GM19395 (cell line): ENCODE data around the gene RBM42.
A peak's percentile ranks its signal among the peaks of the same experiment; 100 is the strongest.
"Not testable (repeated sequence)": the region's sequence is repeated elsewhere in the genome, so short reads cannot be mapped to it uniquely, and the experiment has no call there.

Experiments used
- ATAC-seq: cut with Tn5 transposase; IDR thresholded peaks from one replicate; pipeline ENCODE4 v1.9.1; 2021; ENCODE audit warnings: mild to moderate bottlenecking, moderate library complexity; ENCODE audit not compliant: unreplicated experiment

RBM42 gene, protein sequence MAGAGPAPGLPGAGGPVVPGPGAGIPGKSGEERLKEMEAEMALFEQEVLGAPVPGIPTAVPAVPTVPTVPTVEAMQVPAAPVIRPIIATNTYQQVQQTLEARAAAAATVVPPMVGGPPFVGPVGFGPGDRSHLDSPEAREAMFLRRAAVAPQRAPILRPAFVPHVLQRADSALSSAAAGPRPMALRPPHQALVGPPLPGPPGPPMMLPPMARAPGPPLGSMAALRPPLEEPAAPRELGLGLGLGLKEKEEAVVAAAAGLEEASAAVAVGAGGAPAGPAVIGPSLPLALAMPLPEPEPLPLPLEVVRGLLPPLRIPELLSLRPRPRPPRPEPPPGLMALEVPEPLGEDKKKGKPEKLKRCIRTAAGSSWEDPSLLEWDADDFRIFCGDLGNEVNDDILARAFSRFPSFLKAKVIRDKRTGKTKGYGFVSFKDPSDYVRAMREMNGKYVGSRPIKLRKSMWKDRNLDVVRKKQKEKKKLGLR

DNA sequence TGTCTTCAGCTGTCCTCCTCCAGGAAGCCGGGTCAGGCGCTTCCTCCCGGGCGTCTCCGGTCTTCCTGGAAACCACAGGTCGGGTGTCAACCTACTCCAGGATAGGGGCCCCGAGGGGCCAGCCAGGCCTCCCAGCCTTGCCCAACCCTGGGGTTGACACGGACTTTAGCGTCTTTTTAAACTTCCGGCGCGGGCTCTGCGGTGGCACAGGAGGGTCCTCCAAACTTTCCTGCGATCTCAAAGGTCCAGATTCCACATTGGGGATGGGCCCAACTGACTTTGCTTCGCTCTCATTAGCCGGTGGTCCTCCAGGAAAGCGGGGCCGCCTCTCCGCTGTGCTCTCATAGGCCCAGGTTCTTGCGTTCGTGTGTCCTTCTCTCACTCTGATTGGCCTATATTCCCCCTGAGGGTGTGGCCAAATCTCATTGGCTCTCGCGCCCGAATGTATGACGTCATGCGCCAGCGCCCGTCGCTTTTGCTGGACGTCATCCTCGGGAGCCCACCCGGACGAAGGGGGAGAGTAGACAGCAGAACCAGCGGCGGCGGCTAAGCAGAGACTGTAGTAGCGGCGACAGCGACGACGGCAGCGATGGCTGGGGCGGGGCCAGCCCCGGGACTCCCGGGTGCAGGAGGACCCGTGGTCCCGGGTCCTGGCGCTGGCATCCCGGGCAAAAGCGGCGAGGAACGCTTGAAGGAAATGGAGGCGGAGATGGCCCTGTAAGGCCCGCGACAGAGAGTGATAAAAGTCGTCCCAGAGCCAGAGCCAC lies at the start of gene RBM42:
TSS of gene RBM42 (plus strand) at position 472 of the 767 bp plus-strand sequence. CDS start at position 590, 118 bp downstream.
- peak; percentile 93 for ATAC-seq

DNA sequence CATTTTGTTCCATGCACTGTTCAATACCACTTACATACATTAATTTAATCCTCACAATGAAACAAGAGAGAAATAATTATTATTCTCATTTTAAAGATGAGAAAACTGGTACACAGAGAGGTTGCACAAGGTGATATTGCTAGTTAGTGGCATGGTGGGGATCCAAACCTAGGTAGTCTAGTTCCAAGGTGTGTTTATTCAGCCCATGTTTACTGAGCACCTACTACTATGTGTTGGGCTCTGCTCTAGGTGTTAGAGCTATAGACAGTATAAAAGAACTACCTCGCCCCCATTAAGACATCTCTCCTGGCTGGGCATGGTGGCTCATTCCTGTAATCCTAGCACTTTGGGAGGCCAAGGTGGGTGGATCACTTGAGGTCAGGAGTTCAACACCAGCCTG lies 46.1 kb upstream of the RBM42 start:
- ATAC-seq: no peak

DNA sequence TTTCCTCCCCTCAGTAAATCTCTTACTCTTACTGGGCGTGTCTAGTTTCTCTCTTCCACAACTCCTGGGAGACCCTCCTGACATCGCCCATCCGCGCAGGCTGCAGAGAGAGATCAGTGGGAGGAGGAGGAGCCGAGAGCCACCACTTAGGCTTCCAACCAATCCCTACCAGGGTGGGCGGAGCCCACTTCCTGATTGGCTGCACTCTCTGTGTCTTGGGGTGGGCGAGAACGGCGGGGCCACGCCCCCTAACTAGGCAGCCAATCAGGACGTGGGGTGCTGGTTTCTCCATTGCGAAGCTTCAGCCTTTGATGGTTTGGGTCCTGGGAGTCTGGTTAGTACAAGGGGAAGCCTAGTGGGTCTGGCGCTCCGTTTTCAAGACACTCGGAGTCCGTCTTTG lies 43.0 kb upstream of the RBM42 start, which contains the start of gene PMIS2:
TSS of gene PMIS2 (plus strand) at position 326 of the 400 bp plus-strand sequence. CDS start 87 bp downstream, outside the sequence.
- ATAC-seq: no peak

DNA sequence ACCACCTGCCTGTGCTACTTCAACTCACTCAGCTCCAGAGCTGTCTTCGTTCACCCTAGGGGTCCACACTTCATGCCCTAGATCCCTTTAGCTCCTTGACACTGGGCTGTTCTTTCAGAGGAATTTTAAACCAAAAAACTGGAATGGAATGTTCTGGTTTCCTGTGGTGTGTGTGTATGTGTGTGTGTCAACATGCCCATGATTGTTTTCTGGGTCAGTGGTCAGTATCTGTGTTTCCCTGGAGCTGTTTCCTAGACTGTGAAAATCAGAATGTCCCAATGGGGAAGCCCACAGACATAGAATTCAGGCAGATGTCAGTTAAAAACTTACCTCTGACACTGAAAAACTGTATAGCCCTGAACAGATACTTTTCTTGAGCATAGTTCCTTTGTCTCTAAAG lies 41.5 kb upstream of the RBM42 start:
- ATAC-seq: no peak

DNA sequence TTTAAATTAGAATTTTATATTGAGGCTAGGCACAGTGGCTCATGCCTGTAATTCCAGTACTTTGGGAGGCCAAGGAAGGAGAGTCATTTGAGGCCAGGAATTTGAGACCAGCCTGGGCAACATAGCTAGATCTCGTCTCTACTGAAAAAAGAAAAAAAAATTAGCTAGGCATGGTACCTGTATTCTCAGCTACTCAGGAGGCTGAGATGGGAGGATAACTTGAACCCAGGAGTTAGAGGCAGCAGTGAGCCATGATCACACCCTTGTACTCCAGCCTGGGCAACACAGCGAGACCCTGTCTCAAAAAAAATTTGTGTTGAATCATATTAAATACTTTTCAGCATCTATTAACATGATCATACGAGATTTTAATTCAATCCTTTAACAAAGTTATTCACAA lies 38.0 kb upstream of the RBM42 start:
- no peak for ATAC-seq

DNA sequence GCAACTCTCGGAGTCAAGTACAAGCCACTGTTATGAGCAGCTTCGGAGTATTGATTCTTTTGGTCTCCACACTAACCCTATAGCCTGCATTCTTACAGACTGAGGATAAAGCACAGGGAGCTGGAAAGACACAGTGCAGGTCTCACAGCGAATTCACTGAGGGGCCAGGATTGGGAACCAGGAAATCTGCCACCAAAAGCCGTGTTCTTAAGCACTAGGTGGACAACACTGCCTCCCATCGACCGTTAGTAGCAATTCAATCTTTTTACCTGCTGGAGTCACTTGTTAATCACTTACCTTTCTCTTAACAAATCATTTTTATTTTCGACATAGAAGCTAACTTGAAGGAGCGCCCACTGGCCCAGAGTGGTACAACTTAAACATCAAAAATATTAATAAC lies 36.6 kb upstream of the RBM42 start:
- ATAC-seq: no peak

DNA sequence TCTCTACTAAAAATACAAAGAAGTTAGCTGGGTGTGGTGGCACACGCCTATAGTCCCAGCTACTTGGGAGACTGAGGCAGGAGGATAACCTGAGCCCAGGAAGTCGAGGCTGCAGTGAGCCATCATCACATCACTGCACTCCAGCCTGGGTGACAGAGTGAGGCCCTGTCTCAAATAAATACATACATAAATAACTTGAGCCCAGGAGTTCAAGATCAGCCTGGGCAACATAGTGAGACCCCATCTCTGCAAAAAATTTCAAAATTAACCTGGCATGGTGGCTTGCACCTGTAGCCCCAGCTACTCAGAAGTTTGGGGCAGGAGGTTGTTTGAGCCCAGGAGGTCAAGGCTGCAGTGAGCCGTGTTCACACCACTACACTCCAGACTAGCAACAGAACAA lies 33.8 kb upstream of the RBM42 start:
- ATAC-seq: not testable (repeated sequence)

DNA sequence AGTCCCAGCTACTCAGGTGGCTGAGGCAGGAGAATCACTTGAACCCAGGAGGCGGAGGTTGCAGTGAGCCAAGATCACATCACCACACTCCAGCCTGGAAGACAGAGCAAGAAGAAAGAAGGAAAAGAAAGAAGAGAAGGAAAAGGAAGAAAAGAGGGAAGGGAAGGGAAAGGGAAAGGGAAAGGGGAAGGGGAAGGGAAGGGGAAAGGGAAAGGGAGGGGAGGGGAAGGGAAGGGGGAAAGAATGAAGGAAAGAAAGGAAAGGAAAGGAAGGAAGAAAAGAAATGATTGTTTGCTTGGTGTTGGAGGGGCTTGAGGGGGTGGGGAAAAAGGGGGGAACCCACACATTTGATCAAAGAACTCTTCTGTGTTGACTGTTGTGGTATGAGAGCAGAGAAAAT lies 32.9 kb upstream of the RBM42 start:
- ATAC-seq: no peak

DNA sequence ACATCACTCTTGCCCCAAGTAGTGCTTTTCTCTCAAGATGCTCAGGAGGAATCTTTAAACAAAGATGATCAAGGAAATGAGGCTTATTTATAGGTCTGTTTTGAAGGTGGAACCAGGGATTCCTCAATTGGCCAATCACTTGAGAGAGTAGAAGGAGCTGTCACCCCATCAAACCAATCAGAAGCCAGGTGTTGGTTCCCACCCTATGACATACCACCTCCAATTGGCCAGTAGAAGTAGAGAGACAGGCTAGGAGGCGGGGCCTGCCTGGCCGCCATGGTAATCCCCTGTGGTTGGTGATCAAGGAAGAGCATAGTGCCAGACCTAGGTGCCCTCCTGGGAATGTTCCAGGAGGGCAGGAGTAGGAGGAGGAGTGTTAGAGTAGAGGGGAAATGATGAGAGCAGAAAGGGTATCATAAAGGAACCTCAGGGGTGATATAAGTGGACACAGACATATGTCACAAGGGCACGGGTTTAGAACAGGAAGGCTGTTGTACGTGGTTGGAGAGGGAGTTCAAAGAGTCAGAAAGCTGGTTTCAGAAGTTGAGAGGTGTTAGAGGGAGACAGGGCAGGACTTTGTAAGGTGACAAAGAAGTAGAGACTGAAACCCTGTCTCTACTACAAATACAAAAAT lies 32.4 kb upstream of the RBM42 start:
- peak; percentile 69 for ATAC-seq

DNA sequence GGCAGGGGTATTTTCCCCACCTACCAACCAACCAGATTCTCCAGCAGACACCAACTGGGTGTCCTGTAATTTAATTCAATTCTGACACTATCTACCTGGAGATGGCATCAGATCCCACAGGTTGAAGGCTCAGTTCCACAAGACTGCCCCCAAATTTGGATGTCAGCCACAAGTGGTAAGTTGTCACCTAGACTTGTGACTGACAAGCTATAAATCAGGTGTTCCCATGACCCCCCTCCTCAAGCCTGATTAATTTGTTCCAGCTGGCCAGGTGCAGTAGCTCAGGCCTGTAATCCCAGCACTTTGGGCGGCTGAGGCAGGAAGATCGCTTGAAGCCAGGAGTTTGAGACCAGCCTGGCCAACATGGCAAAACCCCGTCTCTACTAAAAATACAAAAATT lies 26.9 kb upstream of the RBM42 start:
- no peak for ATAC-seq

DNA sequence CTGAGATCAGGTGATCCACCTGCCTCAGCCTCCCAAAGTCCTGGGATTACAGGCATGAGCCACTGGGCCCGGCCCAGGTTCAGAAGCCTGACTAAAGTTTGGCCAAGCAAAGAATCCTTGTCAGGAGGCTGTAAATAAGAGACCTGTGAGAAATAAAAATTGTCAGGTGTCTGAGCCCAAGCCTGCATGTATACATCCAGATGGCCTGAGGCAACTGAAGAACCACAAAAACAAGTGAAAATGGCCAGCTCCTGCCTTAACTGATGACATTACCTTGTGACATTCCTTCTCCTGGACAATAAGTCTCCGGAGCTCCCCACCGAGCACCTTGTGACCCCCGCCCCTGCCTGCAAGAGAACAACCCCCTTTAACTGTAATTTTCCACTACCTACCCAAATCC lies 24.4 kb upstream of the RBM42 start:
- not testable (repeated sequence) for ATAC-seq

DNA sequence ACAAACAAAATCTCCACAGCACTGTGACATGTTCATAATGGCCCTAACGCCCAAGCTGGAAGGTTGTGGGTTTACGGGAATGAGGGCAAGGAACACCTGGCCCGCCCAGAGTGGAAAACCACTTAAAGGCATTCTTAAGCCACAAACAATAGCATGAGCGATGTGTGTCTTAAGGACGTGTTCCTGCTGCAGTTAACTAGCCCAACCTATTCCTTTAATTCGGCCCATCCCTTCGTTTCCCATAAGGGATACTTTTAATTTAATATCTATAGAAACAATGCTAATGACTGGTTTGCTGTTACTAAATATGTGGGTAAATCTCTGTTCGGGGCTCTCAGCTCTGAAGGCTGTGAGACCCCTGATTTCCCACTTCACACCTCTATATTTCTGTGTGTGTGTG lies 21.7 kb upstream of the RBM42 start:
- ATAC-seq: not testable (repeated sequence)

DNA sequence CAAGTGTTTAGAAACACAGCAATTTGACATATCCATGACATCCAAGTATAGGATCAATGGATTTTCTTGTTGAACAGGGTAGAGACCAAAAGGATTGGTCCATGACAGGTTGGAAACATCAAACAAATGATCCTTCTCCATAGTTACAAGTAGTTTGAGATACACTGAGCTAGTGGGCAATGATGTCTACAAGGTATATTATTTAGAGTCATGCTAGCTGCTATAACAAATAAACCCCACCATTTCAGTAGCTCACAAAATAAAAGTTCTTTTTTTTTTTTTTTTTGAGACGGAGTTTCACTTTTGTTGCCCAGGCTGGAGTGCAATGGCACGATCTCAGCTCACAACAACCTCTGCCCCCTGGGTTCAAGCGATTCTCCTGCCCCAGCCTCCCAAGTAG lies 21.2 kb upstream of the RBM42 start:
- no peak for ATAC-seq

DNA sequence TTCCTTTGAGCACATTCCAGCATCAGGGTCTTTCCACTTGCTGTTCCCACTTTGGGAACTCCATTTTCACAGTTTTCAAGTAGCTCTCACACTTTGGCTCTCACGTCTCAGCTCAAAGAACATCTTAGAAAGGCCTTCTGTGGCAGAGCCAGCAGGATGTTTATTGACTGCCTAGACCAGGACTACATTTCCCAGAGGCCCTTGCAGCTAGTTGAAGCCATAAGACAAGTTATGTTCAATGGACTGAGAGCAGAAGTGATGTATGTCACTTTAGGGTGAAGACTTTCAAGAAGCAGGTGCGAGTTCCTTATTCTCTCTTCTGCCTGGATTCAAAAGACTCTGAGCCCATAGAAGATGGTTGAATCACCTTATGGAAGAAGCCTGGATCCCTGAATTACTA lies 20.6 kb upstream of the RBM42 start:
- no peak for ATAC-seq

DNA sequence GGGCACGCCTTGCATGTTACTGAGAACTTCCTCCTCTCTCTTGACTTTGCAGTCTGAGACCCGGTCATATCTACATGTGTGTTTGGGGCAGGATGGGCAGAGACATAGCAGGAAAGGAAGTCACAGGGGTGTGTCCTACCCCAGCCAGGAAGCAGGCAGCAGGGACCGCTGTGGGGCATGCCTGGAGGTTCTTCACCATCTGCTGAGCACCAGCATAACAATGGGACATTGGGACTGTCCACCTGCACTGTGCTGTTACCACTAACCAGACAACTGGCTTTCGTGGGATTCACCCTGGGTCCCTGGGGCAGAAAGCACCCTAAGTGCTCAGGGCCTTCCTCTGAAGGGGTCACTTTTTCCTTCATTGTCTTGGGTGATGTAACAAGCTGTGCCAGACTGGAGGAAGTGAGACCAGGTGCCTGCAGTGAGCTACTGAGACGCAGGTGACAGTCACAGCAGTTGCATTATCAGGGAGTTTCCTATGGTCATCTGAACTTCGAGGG lies 18.9 kb upstream of the RBM42 start:
- no peak for ATAC-seq

DNA sequence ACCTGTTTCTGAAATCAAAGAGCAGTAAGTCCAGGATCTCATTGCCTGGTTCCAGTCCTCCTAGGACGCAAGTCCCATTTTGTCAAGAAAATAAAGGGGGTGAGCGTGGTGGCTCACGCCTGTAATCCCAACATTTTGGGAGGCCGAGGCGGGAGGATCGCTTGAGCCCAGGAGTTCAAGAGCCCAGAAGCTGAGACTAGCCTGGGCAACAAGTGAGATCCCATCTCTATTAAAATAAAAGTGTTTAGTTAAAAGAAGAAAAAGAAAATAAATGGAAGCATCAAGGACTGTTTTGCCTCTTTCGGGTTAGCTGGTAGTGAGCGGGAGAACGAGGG lies 16.6 kb upstream of the RBM42 start:
- no peak for ATAC-seq

DNA sequence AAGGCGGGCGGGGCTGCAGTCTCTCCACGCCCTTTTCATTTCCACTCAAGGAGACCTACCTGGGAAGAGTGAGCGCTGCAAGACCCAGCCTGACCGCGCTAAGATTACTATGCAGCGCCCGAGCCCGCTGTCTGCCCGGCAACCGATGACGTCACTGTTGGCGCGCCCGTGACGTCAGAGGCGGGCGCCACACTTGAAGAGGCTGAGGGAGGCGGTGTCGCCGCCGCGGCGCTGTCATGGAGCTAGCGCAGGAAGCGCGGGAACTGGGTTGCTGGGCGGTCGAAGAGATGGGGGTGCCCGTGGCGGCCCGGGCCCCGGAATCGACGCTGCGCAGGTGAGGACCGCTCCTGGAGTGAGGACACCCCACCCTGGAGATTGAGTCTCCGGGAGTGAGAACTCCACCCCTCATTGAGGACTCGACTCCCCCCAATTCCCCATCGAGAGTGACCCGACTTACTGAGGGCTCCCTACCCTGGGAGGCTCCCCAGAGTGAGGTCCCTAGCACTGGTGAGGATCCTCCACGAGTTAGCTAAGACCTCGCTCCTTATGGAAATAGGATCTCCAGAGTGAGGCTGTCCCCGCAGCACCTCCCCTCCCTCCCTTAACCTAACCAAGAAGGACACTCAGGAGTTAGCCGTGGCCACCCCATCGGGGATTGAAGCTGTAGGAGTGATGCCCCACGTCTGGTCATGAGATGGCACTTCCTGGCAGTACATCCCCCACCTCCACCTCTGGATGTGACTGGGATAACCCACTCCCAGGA lies 16.1 kb upstream of the RBM42 start, which contains the start of gene HAUS5:
TSS of gene HAUS5 (plus strand) at position 177 of the 763 bp plus-strand sequence. CDS start at position 237, 60 bp downstream.
- peak; percentile 83 for ATAC-seq

DNA sequence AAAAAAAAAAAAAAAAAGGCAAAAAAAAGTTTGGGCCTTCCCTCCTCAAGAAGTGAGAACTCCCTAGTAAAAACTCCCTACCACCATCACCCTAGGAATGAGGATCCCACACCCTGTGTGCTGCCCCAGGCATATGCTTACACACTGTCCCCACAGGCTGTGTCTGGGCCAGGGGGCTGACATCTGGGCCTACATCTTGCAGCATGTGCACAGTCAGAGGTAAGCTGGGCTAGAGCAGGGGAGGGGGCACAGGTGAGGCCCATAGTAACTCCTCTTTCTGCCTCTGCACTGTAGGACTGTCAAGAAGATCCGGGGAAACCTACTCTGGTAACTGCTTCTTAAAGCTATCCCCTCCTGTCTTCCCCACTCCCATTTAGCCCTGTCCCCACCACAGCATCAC lies 15.3 kb upstream of the RBM42 start:
- no peak for ATAC-seq

DNA sequence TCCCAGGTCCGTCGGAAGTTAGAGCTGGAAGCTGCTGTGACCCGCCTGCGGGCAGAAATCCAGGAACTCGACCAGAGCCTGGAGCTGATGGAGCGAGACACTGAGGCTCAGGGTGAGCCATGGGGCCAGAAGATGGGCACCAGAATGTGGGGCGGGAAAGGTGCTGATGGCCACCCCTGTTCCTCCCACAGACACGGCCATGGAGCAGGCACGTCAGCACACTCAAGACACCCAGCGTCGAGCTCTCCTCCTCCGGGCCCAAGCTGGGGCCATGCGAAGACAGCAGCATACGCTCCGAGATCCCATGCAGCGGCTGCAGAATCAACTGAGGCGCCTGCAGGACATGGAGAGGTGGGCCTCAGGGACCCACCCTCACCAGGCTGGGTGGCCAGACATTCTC lies 13.8 kb upstream of the RBM42 start:
- no peak for ATAC-seq

DNA sequence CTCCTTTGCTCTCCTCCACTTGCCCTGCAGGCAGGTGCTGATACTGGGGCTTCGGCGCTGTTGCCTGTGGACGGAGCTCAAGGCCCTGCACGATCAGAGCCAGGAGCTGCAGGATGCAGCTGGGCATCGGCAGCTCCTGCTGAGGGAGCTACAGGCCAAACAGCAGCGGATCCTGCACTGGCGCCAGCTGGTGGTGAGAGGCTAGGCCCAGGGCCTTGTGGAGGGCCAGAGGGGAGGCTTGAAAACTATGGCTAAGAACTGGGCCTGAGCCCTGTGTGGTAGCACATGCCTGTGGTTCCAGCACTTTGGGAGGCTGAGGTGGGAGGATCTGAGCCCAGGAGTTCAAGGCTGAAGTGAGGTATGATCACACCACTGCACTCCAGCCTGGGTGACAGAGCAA lies 10.0 kb upstream of the RBM42 start:
- ATAC-seq: no peak
